Tibial artery (tissue), 4 donors: ENCODE data around the gene RPS23.

Experiments used
- DNase-seq, 2 donors: peaks; one replicate each; pipeline ENCODE4 v3.0.0-alpha.2; 2019
- H3K27ac ChIP-seq, 2 donors: fragments of 200-600 bp; sonication (generic) in 1 of 2; 1 replicate in 1 of 2; 2 replicates in 1 of 2; pipeline ENCODE4 v1.5.1; 2018 to 2019; ENCODE audit warnings: mild to moderate bottlenecking in 1 of 2
- H3K27me3 ChIP-seq, 2 donors: fragments of 200-600 bp; sonication (generic) in 1 of 2; one replicate each; pipeline versions ENCODE4 v1.5.1 to v1.6.0; 2016 to 2019
- H3K36me3 ChIP-seq, 3 donors: fragments of 200-600 bp; sonication (generic) in 2 of 3; one replicate each; pipeline ENCODE4 v1.5.1; 2016 to 2019; ENCODE audit warnings: mild to moderate bottlenecking in 2 of 3
- H3K4me1 ChIP-seq, 4 donors: fragments of 200-600 bp; sonication (generic) in 2 of 4; 1 replicate in 3 of 4; 2 replicates in 1 of 4; pipeline ENCODE4 v1.5.1; 2016 to 2019
- H3K4me3 ChIP-seq, 2 donors: fragments of 200-600 bp; sonication (generic) in 1 of 2; 1 replicate in 1 of 2; 2 replicates in 1 of 2; pipeline ENCODE4 v1.5.1; 2018 to 2019; ENCODE audit warnings: mild to moderate bottlenecking in 2 of 2
- H3K9me3 ChIP-seq, 3 donors: fragments of 200-600 bp; sonication (generic) in 1 of 3; one replicate each; pipeline ENCODE4 v1.5.1; 2016 to 2019
- CTCF ChIP-seq, 2 experiments: fragments of 200-600 bp in 1 of 2; fragments of 450-650 bp in 1 of 2; IDR thresholded peaks; one replicate each; pipeline ENCODE4 v1.5.1; 2017 to 2019; ENCODE audit warnings: antibody characterized with exemption in 2 of 2, mild to moderate bottlenecking in 1 of 2, moderate library complexity in 1 of 2
- intact Hi-C: fragments of 100-400 bp; cut with DNase I; formaldehyde crosslinking; loops from one replicate; pipeline ENCODE4 v1.15.0; 2023; ENCODE audit warnings: low total_unique reads

The RPS23 gene

GRCh38 chr5:82252744-82253143 lies 25.4 kb downstream of the RPS23 start:
- H3K9me3 ChIP-seq, result peaks cover 0 to 2% (median 0%) of the 10 kb centered on the region in 3 donors
- H3K27me3 ChIP-seq, result no peaks in the 10 kb centered on the region
- intact Hi-C loops, result no loop called here
- no peak for TF ChIP-seq CTCF (IDR thresholded peaks at IDR 0.05)
- no peak overlapping the region for H3K27ac ChIP-seq
- DNase-seq, result no peak
- H3K4me3 ChIP-seq, result no peak overlapping the region
- no peaks in the 10 kb centered on the region for H3K4me1 ChIP-seq
- H3K36me3 ChIP-seq, result peaks cover 0 to 6% (median 0%) of the 10 kb centered on the region in 3 donors

- Histone ChIP-seq H3K27ac (no peak overlapping the region), H3K4me3 (no peak overlapping the region), H3K4me1 (no peaks in the 10 kb centered on the region), H3K36me3 (peaks cover 0 to 6% (median 0%) of the 10 kb centered on the region in 3 donors), H3K27me3 (no peaks in the 10 kb centered on the region), H3K9me3 (peaks cover 0 to 15% (median 8%) of the 10 kb centered on the region in 3 donors)
- TF ChIP-seq CTCF (IDR thresholded peaks at IDR 0.05), result no peak
- intact Hi-C loops, result no loop called here
- no peak for DNase-seq
Measured at GRCh38 chr5:82246960-82247574, 31.1 kb downstream of the RPS23 start.

- intact Hi-C loops, result no loop called here
Measured at GRCh38 chr5:82244854-82245635, 33.1 kb downstream of the RPS23 start.

GRCh38 chr5:82244151-82244550 lies 34.0 kb downstream of the RPS23 start:
- no peak for DNase-seq
- Histone ChIP-seq H3K9me3 (peaks cover 0 to 15% (median 8%) of the 10 kb centered on the region in 3 donors), H3K4me3 (no peak overlapping the region), H3K27me3 (no peaks in the 10 kb centered on the region), H3K27ac (no peak overlapping the region), H3K36me3 (peaks cover 0 to 6% (median 0%) of the 10 kb centered on the region in 3 donors), H3K4me1 (no peaks in the 10 kb centered on the region)
- intact Hi-C loops, result no loop called here
- no peak for TF ChIP-seq CTCF (IDR thresholded peaks at IDR 0.05)

More at GRCh38 chr5:82244854-82245635, 33.1 kb downstream of the RPS23 start:
- DNase-seq, result no peak
- Histone ChIP-seq H3K27me3 (no peaks in the 10 kb centered on the region), H3K4me1 (no peaks in the 10 kb centered on the region), H3K27ac (no peak overlapping the region), H3K36me3 (peaks cover 0 to 6% (median 0%) of the 10 kb centered on the region in 3 donors), H3K9me3 (peaks cover 0 to 15% (median 8%) of the 10 kb centered on the region in 3 donors), H3K4me3 (no peak overlapping the region)
- TF ChIP-seq CTCF (IDR thresholded peaks at IDR 0.05), result no peak

GRCh38 chr5:82234885-82235284 lies 43.3 kb downstream of the RPS23 start:
- Histone ChIP-seq H3K4me1 (peaks cover 0 to 17% (median 3%) of the 10 kb centered on the region in 4 donors), H3K27ac (no peak overlapping the region), H3K36me3 (no peaks in the 10 kb centered on the region), H3K9me3 (no peaks in the 10 kb centered on the region), H3K4me3 (no peak overlapping the region), H3K27me3 (no peaks in the 10 kb centered on the region)
- no peak for TF ChIP-seq CTCF (IDR thresholded peaks at IDR 0.05)
- no peak for DNase-seq
- intact Hi-C loops, result no loop called here
